Activated naive CD4-positive, alpha-beta T cell treated with anti-CD3 and anti-CD28 coated beads for 36 hours (primary cell): ENCODE data around the gene FEM1B. TPM values are rescaled to one million over a fixed set of nuclear protein-coding genes. Genes with fewer than 3 reads are reported as not detected.

Experiments
- CTCF ChIA-PET: fragments of 350-600 bp; sonication (Branson Sonifier 250); formaldehyde crosslinking; loops from one replicate; lab custom pipeline; 2021; ENCODE audit warnings: antibody characterized with exemption; lab: Charles Lee
- DNase-seq: peaks from one replicate; pipeline ENCODE4 v3.0.0-alpha.2; 2020
- H3K27ac Mint-ChIP-seq: one replicate; pipeline ENCODE4 v1.8.0; 2021; ENCODE audit warnings: mild to moderate bottlenecking, mixed read lengths
- H3K27me3 Mint-ChIP-seq: one replicate; pipeline ENCODE4 v1.8.0; 2021; ENCODE audit warnings: low read depth, mixed read lengths
- H3K36me3 Mint-ChIP-seq: one replicate; pipeline ENCODE4 v1.8.0; 2021; ENCODE audit warnings: low read depth, mixed read lengths
- H3K4me1 Mint-ChIP-seq: one replicate; pipeline ENCODE4 v1.8.0; 2021; ENCODE audit warnings: low read depth, mixed read lengths
- H3K4me3 Mint-ChIP-seq: one replicate; pipeline ENCODE4 v1.8.0; 2021; ENCODE audit warnings: mild to moderate bottlenecking, moderate library complexity, mixed read lengths
- H3K9me3 Mint-ChIP-seq: one replicate; pipeline ENCODE4 v1.8.0; 2021; ENCODE audit warnings: mixed read lengths
- intact Hi-C: fragments of 100-400 bp; cut with micrococcal nuclease; formaldehyde crosslinking; loops from one replicate; pipeline ENCODE4 v1.15.1; 2023
- total RNA-seq, 2 experiments: library from RNA; stranded (reverse); gene quantifications; one replicate each; pipeline ENCODE4 v1.2.3, GENCODE V29; 2021

FEM1B gene
- total RNA-seq, 2 experiments from 2014 or later, result 30.3 to 34.2 TPM

- Mint-ChIP-seq H3K27me3 (peaks cover 5% of the 10 kb centered on the region), H3K4me1 (peaks cover 4% of the 10 kb centered on the region), H3K9me3 (no peaks in the 10 kb centered on the region), H3K36me3 (no peaks in the 10 kb centered on the region), H3K27ac (no peak overlapping the region), H3K4me3 (no peak overlapping the region)
- CTCF ChIA-PET, result interaction anchor here (0.7 to 1.3 kb wide), 3 partner anchors 10 to 44 kb away, joined by 3 to 5 read pairs (median 3); partner anchors contain the start of gene FEM1B
- no peak for DNase-seq
- intact Hi-C loops, result no loop called here
Observed at GRCh38 chr15:68262514-68263356, 14.8 kb upstream of the FEM1B start.

GRCh38 chr15:68264282-68264681, 13.3 kb upstream of the FEM1B start:
- intact Hi-C loops, result no loop called here
- Mint-ChIP-seq H3K4me1 (no peaks in the 10 kb centered on the region), H3K27ac (no peak overlapping the region), H3K4me3 (no peak overlapping the region), H3K9me3 (no peaks in the 10 kb centered on the region), H3K36me3 (no peaks in the 10 kb centered on the region), H3K27me3 (peaks cover 5% of the 10 kb centered on the region)
- DNase-seq, result no peak
- CTCF ChIA-PET, result no interaction called here

- CTCF ChIA-PET, result no interaction called here
- H3K27me3 Mint-ChIP-seq, result peaks cover 5% of the 10 kb centered on the region
- H3K36me3 Mint-ChIP-seq, result no peaks in the 10 kb centered on the region
Observed at GRCh38 chr15:68265081-68265480, 12.5 kb upstream of the FEM1B start.

GRCh38 chr15:68265674-68266073, 11.9 kb upstream of the FEM1B start:
- Mint-ChIP-seq H3K36me3 (no peaks in the 10 kb centered on the region), H3K27me3 (peaks cover 5% of the 10 kb centered on the region), H3K27ac (no peak overlapping the region), H3K4me1 (no peaks in the 10 kb centered on the region), H3K9me3 (no peaks in the 10 kb centered on the region), H3K4me3 (no peak overlapping the region)
- CTCF ChIA-PET, result no interaction called here
- DNase-seq, result no peak
- intact Hi-C loops, result no loop called here

More at GRCh38 chr15:68265081-68265480, 12.5 kb upstream of the FEM1B start:
- no peak for DNase-seq
- intact Hi-C loops, result no loop called here
- no peaks in the 10 kb centered on the region for H3K9me3 Mint-ChIP-seq
- no peaks in the 10 kb centered on the region for H3K4me1 Mint-ChIP-seq
- H3K27ac Mint-ChIP-seq, result no peak overlapping the region
- H3K4me3 Mint-ChIP-seq, result no peak overlapping the region

- H3K4me1 Mint-ChIP-seq, result no peaks in the 10 kb centered on the region
- intact Hi-C loops, result no loop called here
- H3K4me3 Mint-ChIP-seq, result no peak overlapping the region
- no peaks in the 10 kb centered on the region for H3K36me3 Mint-ChIP-seq
- CTCF ChIA-PET, result no interaction called here
- H3K27me3 Mint-ChIP-seq, result peaks cover 3% of the 10 kb centered on the region
- DNase-seq, result no peak
- no peaks in the 10 kb centered on the region for H3K9me3 Mint-ChIP-seq
- no peak overlapping the region for H3K27ac Mint-ChIP-seq
Observed at GRCh38 chr15:68268405-68268804, 9.1 kb upstream of the FEM1B start.

- intact Hi-C loops, result no loop called here
- H3K27ac Mint-ChIP-seq, result no peak overlapping the region
- CTCF ChIA-PET, result interaction anchor here (1.2 kb wide), 1 partner anchor 16 kb away, joined by 3 read pairs; no protein-coding TSS in a partner anchor
- H3K4me3 Mint-ChIP-seq, result no peak overlapping the region
- DNase-seq, result no peak
- no peaks in the 10 kb centered on the region for H3K36me3 Mint-ChIP-seq
- H3K9me3 Mint-ChIP-seq, result no peaks in the 10 kb centered on the region
- H3K27me3 Mint-ChIP-seq, result no peaks in the 10 kb centered on the region
- peaks cover 6% of the 10 kb centered on the region for H3K4me1 Mint-ChIP-seq
Observed at GRCh38 chr15:68271854-68272471, 5.6 kb upstream of the FEM1B start.

GRCh38 chr15:68272721-68273271, 4.7 kb upstream of the FEM1B start:
- no peaks in the 10 kb centered on the region for H3K36me3 Mint-ChIP-seq
- CTCF ChIA-PET, result interaction anchor here (1.5 kb wide), 1 partner anchor 20 kb away, joined by 4 read pairs; no protein-coding TSS in a partner anchor
- no peaks in the 10 kb centered on the region for H3K9me3 Mint-ChIP-seq
- no peaks in the 10 kb centered on the region for H3K27me3 Mint-ChIP-seq
- no peak overlapping the region for H3K4me3 Mint-ChIP-seq
- no peak for DNase-seq
- peaks cover 9% of the 10 kb centered on the region for H3K4me1 Mint-ChIP-seq
- no peak overlapping the region for H3K27ac Mint-ChIP-seq
- intact Hi-C loops, result no loop called here

GRCh38 chr15:68274201-68274848, 3.2 kb upstream of the FEM1B start:
- CTCF ChIA-PET, result interaction anchor here (1.5 kb wide), 1 partner anchor 21 kb away, joined by 4 read pairs; no protein-coding TSS in a partner anchor
- Mint-ChIP-seq H3K4me3 (no peak overlapping the region), H3K27ac (no peak overlapping the region), H3K27me3 (no peaks in the 10 kb centered on the region), H3K4me1 (peaks cover 14% of the 10 kb centered on the region), H3K9me3 (no peaks in the 10 kb centered on the region), H3K36me3 (no peaks in the 10 kb centered on the region)
- DNase-seq, result no peak
- intact Hi-C loops, result no loop called here

- Mint-ChIP-seq H3K27me3 (no peaks in the 10 kb centered on the region), H3K36me3 (peaks cover 6% of the 10 kb centered on the region), H3K4me1 (peaks cover 23% of the 10 kb centered on the region), H3K27ac (no peak overlapping the region), H3K4me3 (no peak overlapping the region), H3K9me3 (no peaks in the 10 kb centered on the region)
- CTCF ChIA-PET, result no interaction called here
- DNase-seq, result no peak
- intact Hi-C loops, result loop anchor here (5.0 kb wide), 1 partner anchor 733 kb away; the partner anchor contains the start of gene MAP2K5
Observed at GRCh38 chr15:68275165-68275746, 2.3 kb upstream of the FEM1B start.

GRCh38 chr15:68276668-68277067, 877 bp upstream of the FEM1B start:
- intact Hi-C loops, result loop anchor here (1.0 to 5.0 kb wide), 6 partner anchors 16 to 734 kb away; partner anchors contain the start of genes ANP32A, MAP2K5 and PIAS1
- Mint-ChIP-seq H3K27me3 (no peaks in the 10 kb centered on the region), H3K4me1 (peaks cover 37% of the 10 kb centered on the region), H3K9me3 (no peaks in the 10 kb centered on the region), H3K4me3 (peak overlapping the region; percentile 97), H3K27ac (peak overlapping the region; percentile 97), H3K36me3 (peaks cover 9% of the 10 kb centered on the region)
- DNase-seq, result no peak
- CTCF ChIA-PET, result interaction anchor here (1.4 to 2.2 kb wide), 2 partner anchors 15 to 30 kb away, joined by 3 to 8 read pairs; no protein-coding TSS in a partner anchor

GRCh38 chr15:68277131-68277602, 378 bp upstream of the FEM1B start:
- CTCF ChIA-PET, result interaction anchor here (0.7 to 2.2 kb wide), 5 partner anchors 15 to 105 kb away, joined by 3 to 8 read pairs (median 4); no protein-coding TSS in a partner anchor

More at GRCh38 chr15:68277131-68277602, 378 bp upstream of the FEM1B start:
- intact Hi-C loops, result loop anchor here (1.0 to 5.0 kb wide), 6 partner anchors 16 to 735 kb away; partner anchors contain the start of genes ANP32A, MAP2K5 and PIAS1
- Mint-ChIP-seq H3K27ac (peak overlapping the region; percentile 97), H3K36me3 (peaks cover 9% of the 10 kb centered on the region), H3K9me3 (no peaks in the 10 kb centered on the region), H3K4me3 (peak overlapping the region; percentile 97), H3K27me3 (no peaks in the 10 kb centered on the region), H3K4me1 (peaks cover 42% of the 10 kb centered on the region)
- peak; percentile 34 for DNase-seq
